ENCODE measurements around the gene DHX57.
A peak's percentile ranks its signal among the peaks of the same experiment; 100 is the strongest.
"Not testable (repeated sequence)": the region's sequence is repeated elsewhere in the genome, so short reads cannot be mapped to it uniquely, and the experiment has no call there.

DHX57 gene

GRCh38 chr2:38795016-38795415, 80.7 kb downstream of the DHX57 start:
- not testable (repeated sequence) for DNase-seq

GRCh38 chr2:38794235-38794946, 81.3 kb downstream of the DHX57 start:
- no peak for DNase-seq

- no peak for DNase-seq
These were observed 82.2 kb downstream of the DHX57 start for GRCh38 chr2:38793511-38793910.

- no peak for DNase-seq
These were observed 83.0 kb downstream of the DHX57 start for GRCh38 chr2:38792751-38793150.

GRCh38 chr2:38792321-38792720, 83.4 kb downstream of the DHX57 start:
- DNase-seq, result not testable (repeated sequence)

GRCh38 chr2:38791744-38792143, 84.0 kb downstream of the DHX57 start:
- peak; percentile 9 for DNase-seq

- no peak for DNase-seq
These were observed 86.0 kb downstream of the DHX57 start for GRCh38 chr2:38789691-38790090.

GRCh38 chr2:38788306-38788705, 87.4 kb downstream of the DHX57 start:
- no peak for DNase-seq

GRCh38 chr2:38783586-38783985, 92.1 kb downstream of the DHX57 start:
- DNase-seq, result no peak

GRCh38 chr2:38778687-38779082, 97.0 kb downstream of the DHX57 start:
- DNase-seq, result peak; percentile 19

GRCh38 chr2:38776531-38776930, 99.2 kb downstream of the DHX57 start:
- DNase-seq, result no peak

GRCh38 chr2:38775921-38776225, 99.9 kb downstream of the DHX57 start:
- DNase-seq, result no peak

GRCh38 chr2:38775097-38775920, 100.4 kb downstream of the DHX57 start:
- no peak for DNase-seq

- no peak for DNase-seq
These were observed 104.1 kb downstream of the DHX57 start for GRCh38 chr2:38771632-38772031.

GRCh38 chr2:38765551-38765950, 110.2 kb downstream of the DHX57 start:
- DNase-seq, result no peak

- DNase-seq, result no peak
These were observed 110.6 kb downstream of the DHX57 start for GRCh38 chr2:38765149-38765548.

- DNase-seq, result no peak
These were observed 112.0 kb downstream of the DHX57 start for GRCh38 chr2:38763728-38764127.

- no peak for DNase-seq
These were observed 112.5 kb downstream of the DHX57 start for GRCh38 chr2:38763228-38763627.

- DNase-seq, result not testable (repeated sequence)
These were observed 119.8 kb downstream of the DHX57 start for GRCh38 chr2:38755891-38756290.

- no peak for DNase-seq
These were observed 121.2 kb downstream of the DHX57 start for GRCh38 chr2:38754506-38754905.

GRCh38 chr2:38754049-38754448, 121.7 kb downstream of the DHX57 start:
- DNase-seq, result no peak

GRCh38 chr2:38751596-38752410, 123.9 kb downstream of the DHX57 start:
- DNase-seq, result no peak

GRCh38 chr2:38750891-38751595, 124.7 kb downstream of the DHX57 start, which contains the start of gene SRSF7:
Gene SRSF7, minus strand, starts transcription at chr2:38751361. Its CDS starts 105 bp downstream, at chr2:38751256.
- DNase-seq, result peak; percentile 100
